SK-N-SH (cell line): ENCODE results near the gene MCM5.
"Not testable (repeated sequence)": the region's sequence is repeated elsewhere in the genome, so short reads cannot be mapped to it uniquely, and the experiment has no call there.

Experiments used
- EZH2phosphoT487 ChIP-seq: fragments of 200-600 bp; sonication (generic); IDR thresholded peaks from 2 replicates; pipeline ENCODE4 v1.6.1; 2017; ENCODE audit warnings: low read depth, mixed run types, mild to moderate bottlenecking, antibody characterized with exemption, moderate library complexity, borderline replicate concordance
- GABPA ChIP-seq: IDR thresholded peaks from 2 replicates; pipeline ENCODE4 v1.4.0; 2012; ENCODE audit warnings: low read depth, mild to moderate bottlenecking
- POLR2AphosphoS5 ChIP-seq: IDR thresholded peaks from 2 replicates; pipeline ENCODE4 v1.6.1; 2012; ENCODE audit warnings: low read depth, low read length
- RCOR1 ChIP-seq: fragments of 150-350 bp; IDR thresholded peaks from 2 replicates; pipeline ENCODE4 v1.6.1; 2017; ENCODE audit warnings: antibody characterized with exemption, low read length
- SIN3A ChIP-seq: IDR thresholded peaks from 2 replicates; pipeline ENCODE4 v1.6.1; 2012; ENCODE audit warnings: low read depth, mild to moderate bottlenecking, low read length, moderate library complexity, borderline replicate concordance
- TF ChIP-seq, protein P1 (sequence below): IDR thresholded peaks from 2 replicates; pipeline ENCODE4 v1.6.1; 2012; ENCODE audit warnings: mild to moderate bottlenecking, low read depth, low read length, moderate library complexity
- TF ChIP-seq, protein P2 (sequence below): fragments of 200-600 bp; sonication (generic); IDR thresholded peaks from 2 replicates; pipeline ENCODE4 v1.6.1; 2017; ENCODE audit warnings: antibody characterized with exemption, mild to moderate bottlenecking, moderate library complexity

DNA sequence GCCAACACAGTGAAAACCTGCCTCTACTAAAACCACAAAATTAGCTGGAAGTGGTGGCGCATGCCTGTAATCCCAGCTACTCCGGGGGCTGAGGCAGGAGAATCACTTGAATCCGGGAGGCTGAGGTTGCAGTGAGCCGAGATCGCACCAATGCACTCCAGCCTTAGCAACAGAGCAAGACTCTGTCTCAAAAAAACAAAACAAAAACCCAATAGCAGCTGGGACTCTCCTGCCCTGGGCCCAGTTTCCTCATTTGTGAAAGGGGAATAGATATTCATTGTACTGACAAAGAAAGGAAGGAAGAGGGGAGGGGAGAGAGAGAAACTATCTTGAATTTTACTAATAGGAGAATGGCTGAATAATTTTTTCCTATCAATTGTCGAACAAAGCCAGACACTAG is 3.3 kb upstream of the MCM5 start:
- TF ChIP-seq, protein P1, sequence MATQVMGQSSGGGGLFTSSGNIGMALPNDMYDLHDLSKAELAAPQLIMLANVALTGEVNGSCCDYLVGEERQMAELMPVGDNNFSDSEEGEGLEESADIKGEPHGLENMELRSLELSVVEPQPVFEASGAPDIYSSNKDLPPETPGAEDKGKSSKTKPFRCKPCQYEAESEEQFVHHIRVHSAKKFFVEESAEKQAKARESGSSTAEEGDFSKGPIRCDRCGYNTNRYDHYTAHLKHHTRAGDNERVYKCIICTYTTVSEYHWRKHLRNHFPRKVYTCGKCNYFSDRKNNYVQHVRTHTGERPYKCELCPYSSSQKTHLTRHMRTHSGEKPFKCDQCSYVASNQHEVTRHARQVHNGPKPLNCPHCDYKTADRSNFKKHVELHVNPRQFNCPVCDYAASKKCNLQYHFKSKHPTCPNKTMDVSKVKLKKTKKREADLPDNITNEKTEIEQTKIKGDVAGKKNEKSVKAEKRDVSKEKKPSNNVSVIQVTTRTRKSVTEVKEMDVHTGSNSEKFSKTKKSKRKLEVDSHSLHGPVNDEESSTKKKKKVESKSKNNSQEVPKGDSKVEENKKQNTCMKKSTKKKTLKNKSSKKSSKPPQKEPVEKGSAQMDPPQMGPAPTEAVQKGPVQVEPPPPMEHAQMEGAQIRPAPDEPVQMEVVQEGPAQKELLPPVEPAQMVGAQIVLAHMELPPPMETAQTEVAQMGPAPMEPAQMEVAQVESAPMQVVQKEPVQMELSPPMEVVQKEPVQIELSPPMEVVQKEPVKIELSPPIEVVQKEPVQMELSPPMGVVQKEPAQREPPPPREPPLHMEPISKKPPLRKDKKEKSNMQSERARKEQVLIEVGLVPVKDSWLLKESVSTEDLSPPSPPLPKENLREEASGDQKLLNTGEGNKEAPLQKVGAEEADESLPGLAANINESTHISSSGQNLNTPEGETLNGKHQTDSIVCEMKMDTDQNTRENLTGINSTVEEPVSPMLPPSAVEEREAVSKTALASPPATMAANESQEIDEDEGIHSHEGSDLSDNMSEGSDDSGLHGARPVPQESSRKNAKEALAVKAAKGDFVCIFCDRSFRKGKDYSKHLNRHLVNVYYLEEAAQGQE: not testable (repeated sequence)
- TF ChIP-seq, protein P2, sequence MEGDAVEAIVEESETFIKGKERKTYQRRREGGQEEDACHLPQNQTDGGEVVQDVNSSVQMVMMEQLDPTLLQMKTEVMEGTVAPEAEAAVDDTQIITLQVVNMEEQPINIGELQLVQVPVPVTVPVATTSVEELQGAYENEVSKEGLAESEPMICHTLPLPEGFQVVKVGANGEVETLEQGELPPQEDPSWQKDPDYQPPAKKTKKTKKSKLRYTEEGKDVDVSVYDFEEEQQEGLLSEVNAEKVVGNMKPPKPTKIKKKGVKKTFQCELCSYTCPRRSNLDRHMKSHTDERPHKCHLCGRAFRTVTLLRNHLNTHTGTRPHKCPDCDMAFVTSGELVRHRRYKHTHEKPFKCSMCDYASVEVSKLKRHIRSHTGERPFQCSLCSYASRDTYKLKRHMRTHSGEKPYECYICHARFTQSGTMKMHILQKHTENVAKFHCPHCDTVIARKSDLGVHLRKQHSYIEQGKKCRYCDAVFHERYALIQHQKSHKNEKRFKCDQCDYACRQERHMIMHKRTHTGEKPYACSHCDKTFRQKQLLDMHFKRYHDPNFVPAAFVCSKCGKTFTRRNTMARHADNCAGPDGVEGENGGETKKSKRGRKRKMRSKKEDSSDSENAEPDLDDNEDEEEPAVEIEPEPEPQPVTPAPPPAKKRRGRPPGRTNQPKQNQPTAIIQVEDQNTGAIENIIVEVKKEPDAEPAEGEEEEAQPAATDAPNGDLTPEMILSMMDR: not testable (repeated sequence)
- TF ChIP-seq EZH2phosphoT487, POLR2AphosphoS5, RCOR1, GABPA, SIN3A: not testable (repeated sequence)
